NCI-H748 (cell line): ENCODE data around the gene DENND5B.
"Not testable (repeated sequence)": the region's sequence is repeated elsewhere in the genome, so short reads cannot be mapped to it uniquely, and the experiment has no call there.

Experiments
- DNase-seq: peaks from one replicate; lab custom pipeline; 2025; ENCODE audit not compliant: unreplicated experiment; lab: John Stamatoyannopoulos, UW

The DENND5B gene

GRCh38 chr12:31560516-31560915 lies 30.4 kb downstream of the DENND5B start:
- DNase-seq, result no peak

GRCh38 chr12:31558521-31558920 lies 32.4 kb downstream of the DENND5B start:
- no peak for DNase-seq

GRCh38 chr12:31557707-31558106 lies 33.2 kb downstream of the DENND5B start:
- no peak for DNase-seq

GRCh38 chr12:31555466-31555865 lies 35.5 kb downstream of the DENND5B start:
- not testable (repeated sequence) for DNase-seq

GRCh38 chr12:31550590-31550989 lies 40.3 kb downstream of the DENND5B start:
- not testable (repeated sequence) for DNase-seq

GRCh38 chr12:31536672-31537071 lies 54.3 kb downstream of the DENND5B start:
- DNase-seq, result no peak

GRCh38 chr12:31533470-31533869 lies 57.5 kb downstream of the DENND5B start:
- DNase-seq, result no peak

- no peak for DNase-seq
Observed at GRCh38 chr12:31531893-31532292, 59.0 kb downstream of the DENND5B start.

GRCh38 chr12:31528095-31528494 lies 62.8 kb downstream of the DENND5B start:
- no peak for DNase-seq

GRCh38 chr12:31527083-31527482 lies 63.9 kb downstream of the DENND5B start:
- DNase-seq, result no peak

- DNase-seq, result no peak
Observed at GRCh38 chr12:31526158-31526546, 64.8 kb downstream of the DENND5B start.

GRCh38 chr12:31525496-31526157 lies 65.3 kb downstream of the DENND5B start:
- DNase-seq, result no peak

GRCh38 chr12:31524791-31525495 lies 66.0 kb downstream of the DENND5B start:
- no peak for DNase-seq

GRCh38 chr12:31523306-31523705 lies 67.6 kb downstream of the DENND5B start:
- DNase-seq, result no peak

GRCh38 chr12:31522607-31523006 lies 68.3 kb downstream of the DENND5B start:
- DNase-seq, result no peak

- DNase-seq, result peak; percentile 40
Observed at GRCh38 chr12:31521964-31522363, 69.0 kb downstream of the DENND5B start.

GRCh38 chr12:31519511-31519910 lies 71.4 kb downstream of the DENND5B start:
- no peak for DNase-seq

- DNase-seq, result peak; percentile 89
Observed at GRCh38 chr12:31518680-31519227, 72.2 kb downstream of the DENND5B start.

- peak; percentile 49 for DNase-seq
Observed at GRCh38 chr12:31517994-31518393, 72.9 kb downstream of the DENND5B start.

- no peak for DNase-seq
Observed at GRCh38 chr12:31516702-31517101, 74.2 kb downstream of the DENND5B start.

- DNase-seq, result no peak
Observed at GRCh38 chr12:31514912-31515311, 76.0 kb downstream of the DENND5B start.

- no peak for DNase-seq
Observed at GRCh38 chr12:31510034-31510433, 80.9 kb downstream of the DENND5B start.
